Raji (cell line): Measurements from ENCODE around the gene DYDC1.

Experiments
- POLR2A ChIP-seq: IDR thresholded peaks from 2 replicates; pipeline ENCODE4 v1.6.1; 2011; ENCODE audit warnings: low read depth, low read length, control low read depth; ENCODE audit not compliant: insufficient read depth

Gene DYDC1

GRCh38 chr10:80357851-80358125 lies 1.2 kb upstream of the DYDC1 start:
- no peak for TF ChIP-seq POLR2A

GRCh38 chr10:80356989-80357850 lies 665 bp upstream of the DYDC1 start:
- no peak for TF ChIP-seq POLR2A

GRCh38 chr10:80351220-80351619 lies 5.3 kb downstream of the DYDC1 start:
- no peak for TF ChIP-seq POLR2A

- no peak for TF ChIP-seq POLR2A
These were observed 6.3 kb downstream of the DYDC1 start for GRCh38 chr10:80350251-80350650.

GRCh38 chr10:80344912-80345311 lies 11.6 kb downstream of the DYDC1 start:
- no peak for TF ChIP-seq POLR2A

GRCh38 chr10:80344276-80344675 lies 12.3 kb downstream of the DYDC1 start:
- TF ChIP-seq POLR2A = no peak

- TF ChIP-seq POLR2A = no peak
These were observed 22.6 kb downstream of the DYDC1 start for GRCh38 chr10:80333983-80334382.

GRCh38 chr10:80324891-80325364 lies 31.6 kb downstream of the DYDC1 start:
- no peak for TF ChIP-seq POLR2A

- TF ChIP-seq POLR2A = no peak
These were observed 32.5 kb downstream of the DYDC1 start for GRCh38 chr10:80324086-80324485.

GRCh38 chr10:80323311-80323710 lies 33.2 kb downstream of the DYDC1 start:
- TF ChIP-seq POLR2A = no peak

- TF ChIP-seq POLR2A = no peak
These were observed 33.8 kb downstream of the DYDC1 start for GRCh38 chr10:80322711-80323110.

- no peak for TF ChIP-seq POLR2A
These were observed 34.4 kb downstream of the DYDC1 start for GRCh38 chr10:80322158-80322557.

- TF ChIP-seq POLR2A = no peak
These were observed 35.4 kb downstream of the DYDC1 start for GRCh38 chr10:80321183-80321582.

GRCh38 chr10:80320377-80320776 lies 36.2 kb downstream of the DYDC1 start:
- TF ChIP-seq POLR2A = no peak

- no peak for TF ChIP-seq POLR2A
These were observed 36.7 kb downstream of the DYDC1 start for GRCh38 chr10:80319725-80320290.

GRCh38 chr10:80319318-80319717 lies 37.2 kb downstream of the DYDC1 start:
- TF ChIP-seq POLR2A = no peak

GRCh38 chr10:80318742-80319141 lies 37.8 kb downstream of the DYDC1 start:
- no peak for TF ChIP-seq POLR2A

- no peak for TF ChIP-seq POLR2A
These were observed 41.2 kb downstream of the DYDC1 start for GRCh38 chr10:80315391-80315790.

GRCh38 chr10:80313523-80313922 lies 43.0 kb downstream of the DYDC1 start:
- TF ChIP-seq POLR2A = no peak
